ENCODE data around the gene SMTNL2. TPM values are rescaled to one million over a fixed set of nuclear protein-coding genes. Genes with fewer than 3 reads are reported as not detected.

Gene SMTNL2
- total RNA-seq, 1 donor from 2014 or later = 74.1 TPM

GRCh38 chr17:4559966-4560365, 24.4 kb upstream of the SMTNL2 start:
- Histone ChIP-seq H3K27ac (ENCODE audit: low read depth, low read length) (no peak overlapping the region), H3K9ac (ENCODE audit: low read depth in 1 of 3, low read length in 3 of 3) (no peak overlapping the region), H3K27me3 (ENCODE audit: control insufficient read depth in 3 of 3, insufficient read depth in 3 of 3, low read length in 3 of 3) (no peaks in the 10 kb centered on the region), H3K36me3 (ENCODE audit: control insufficient read depth in 3 of 3, insufficient read depth in 3 of 3, low read length in 3 of 3) (no peaks in the 10 kb centered on the region), H3K4me3 (ENCODE audit: low read length in 3 of 3) (no peak overlapping the region), H3K4me1 (ENCODE audit: control insufficient read depth in 3 of 3, insufficient read depth in 3 of 3, low read length in 3 of 3) (peaks cover 8 to 12% (median 9%) of the 10 kb centered on the region in 3 donors), H3K9me3 (ENCODE audit: control insufficient read depth in 3 of 3, low read length in 3 of 3) (no peaks in the 10 kb centered on the region)

- Histone ChIP-seq H3K9me3 (ENCODE audit: control insufficient read depth in 3 of 3, low read length in 3 of 3) (no peaks in the 10 kb centered on the region), H3K4me3 (ENCODE audit: low read length in 3 of 3) (no peak within 1 kb of the TSS), H3K9ac (ENCODE audit: low read depth in 1 of 3, low read length in 3 of 3) (no peak within 1 kb of the TSS), H3K4me1 (ENCODE audit: control insufficient read depth in 3 of 3, insufficient read depth in 3 of 3, low read length in 3 of 3) (peaks cover 9 to 11% (median 10%) of the 10 kb centered on the region in 3 donors), H3K36me3 (ENCODE audit: control insufficient read depth in 3 of 3, insufficient read depth in 3 of 3, low read length in 3 of 3) (no peaks in the 10 kb centered on the region), H3K27me3 (ENCODE audit: control insufficient read depth in 3 of 3, insufficient read depth in 3 of 3, low read length in 3 of 3) (no peaks in the 10 kb centered on the region), H3K27ac (ENCODE audit: low read depth, low read length) (no peak within 1 kb of the TSS)
These were observed 23.9 kb upstream of the SMTNL2 start, which contains the start of gene GGT6 for GRCh38 chr17:4560421-4560820. GGT6 (minus strand) TSS chr17:4560577; CDS start chr17:4560521, 56 bp downstream.

- no peak overlapping the region for H3K4me3 ChIP-seq (ENCODE audit: low read length in 3 of 3)
- H3K27me3 ChIP-seq (ENCODE audit: control insufficient read depth in 3 of 3, insufficient read depth in 3 of 3, low read length in 3 of 3) = no peaks in the 10 kb centered on the region
- H3K9me3 ChIP-seq (ENCODE audit: control insufficient read depth in 3 of 3, low read length in 3 of 3) = no peaks in the 10 kb centered on the region
- no peaks in the 10 kb centered on the region for H3K36me3 ChIP-seq (ENCODE audit: control insufficient read depth in 3 of 3, insufficient read depth in 3 of 3, low read length in 3 of 3)
- H3K9ac ChIP-seq (ENCODE audit: low read depth in 1 of 3, low read length in 3 of 3) = no peak overlapping the region
- no peak overlapping the region for H3K27ac ChIP-seq (ENCODE audit: low read depth, low read length)
- peaks cover 9 to 11% (median 10%) of the 10 kb centered on the region in 3 donors for H3K4me1 ChIP-seq (ENCODE audit: control insufficient read depth in 3 of 3, insufficient read depth in 3 of 3, low read length in 3 of 3)
These were observed 23.5 kb upstream of the SMTNL2 start for GRCh38 chr17:4560837-4561256.

GRCh38 chr17:4562015-4562969, 22.0 kb upstream of the SMTNL2 start:
- H3K27ac ChIP-seq (ENCODE audit: low read depth, low read length) = no peak overlapping the region
- peaks cover 6 to 8% (median 7%) of the 10 kb centered on the region in 3 donors for H3K4me1 ChIP-seq (ENCODE audit: control insufficient read depth in 3 of 3, insufficient read depth in 3 of 3, low read length in 3 of 3)
- H3K9me3 ChIP-seq (ENCODE audit: control insufficient read depth in 3 of 3, low read length in 3 of 3) = no peaks in the 10 kb centered on the region
- H3K27me3 ChIP-seq (ENCODE audit: control insufficient read depth in 3 of 3, insufficient read depth in 3 of 3, low read length in 3 of 3) = no peaks in the 10 kb centered on the region
- peak overlapping the region in 1 of 3 donors; percentile 23 for H3K9ac ChIP-seq (ENCODE audit: low read depth in 1 of 3, low read length in 3 of 3)
- H3K36me3 ChIP-seq (ENCODE audit: control insufficient read depth in 3 of 3, insufficient read depth in 3 of 3, low read length in 3 of 3) = no peaks in the 10 kb centered on the region
- no peak overlapping the region for H3K4me3 ChIP-seq (ENCODE audit: low read length in 3 of 3)

- peak overlapping the region in 1 of 3 donors; percentile 69 for H3K9ac ChIP-seq (ENCODE audit: low read depth in 1 of 3, low read length in 3 of 3)
- no peak overlapping the region for H3K4me3 ChIP-seq (ENCODE audit: low read length in 3 of 3)
- no peak overlapping the region for H3K27ac ChIP-seq (ENCODE audit: low read depth, low read length)
- H3K27me3 ChIP-seq (ENCODE audit: control insufficient read depth in 3 of 3, insufficient read depth in 3 of 3, low read length in 3 of 3) = no peaks in the 10 kb centered on the region
- no peaks in the 10 kb centered on the region for H3K36me3 ChIP-seq (ENCODE audit: control insufficient read depth in 3 of 3, insufficient read depth in 3 of 3, low read length in 3 of 3)
- no peaks in the 10 kb centered on the region for H3K9me3 ChIP-seq (ENCODE audit: control insufficient read depth in 3 of 3, low read length in 3 of 3)
- peaks cover 6 to 8% (median 7%) of the 10 kb centered on the region in 3 donors for H3K4me1 ChIP-seq (ENCODE audit: control insufficient read depth in 3 of 3, insufficient read depth in 3 of 3, low read length in 3 of 3)
These were observed 18.9 kb upstream of the SMTNL2 start for GRCh38 chr17:4565209-4566141.

GRCh38 chr17:4566785-4567184, 17.5 kb upstream of the SMTNL2 start:
- Histone ChIP-seq H3K4me3 (ENCODE audit: low read length in 3 of 3) (no peak overlapping the region), H3K27ac (ENCODE audit: low read depth, low read length) (no peak overlapping the region), H3K9ac (ENCODE audit: low read depth in 1 of 3, low read length in 3 of 3) (peak overlapping the region in 1 of 3 donors; percentile 40), H3K27me3 (ENCODE audit: control insufficient read depth in 3 of 3, insufficient read depth in 3 of 3, low read length in 3 of 3) (no peaks in the 10 kb centered on the region), H3K9me3 (ENCODE audit: control insufficient read depth in 3 of 3, low read length in 3 of 3) (no peaks in the 10 kb centered on the region), H3K36me3 (ENCODE audit: control insufficient read depth in 3 of 3, insufficient read depth in 3 of 3, low read length in 3 of 3) (no peaks in the 10 kb centered on the region), H3K4me1 (ENCODE audit: control insufficient read depth in 3 of 3, insufficient read depth in 3 of 3, low read length in 3 of 3) (peaks cover 6 to 8% (median 7%) of the 10 kb centered on the region in 3 donors)

GRCh38 chr17:4569591-4569990, 14.7 kb upstream of the SMTNL2 start:
- Histone ChIP-seq H3K27me3 (ENCODE audit: control insufficient read depth in 3 of 3, insufficient read depth in 3 of 3, low read length in 3 of 3) (no peaks in the 10 kb centered on the region), H3K27ac (ENCODE audit: low read depth, low read length) (no peak overlapping the region), H3K4me3 (ENCODE audit: low read length in 3 of 3) (no peak overlapping the region), H3K9me3 (ENCODE audit: control insufficient read depth in 3 of 3, low read length in 3 of 3) (no peaks in the 10 kb centered on the region), H3K9ac (ENCODE audit: low read depth in 1 of 3, low read length in 3 of 3) (no peak overlapping the region), H3K4me1 (ENCODE audit: control insufficient read depth in 3 of 3, insufficient read depth in 3 of 3, low read length in 3 of 3) (peaks cover 13 to 21% (median 20%) of the 10 kb centered on the region in 3 donors), H3K36me3 (ENCODE audit: control insufficient read depth in 3 of 3, insufficient read depth in 3 of 3, low read length in 3 of 3) (no peaks in the 10 kb centered on the region)

GRCh38 chr17:4572131-4572530, 12.2 kb upstream of the SMTNL2 start:
- Histone ChIP-seq H3K9ac (ENCODE audit: low read depth in 1 of 3, low read length in 3 of 3) (no peak overlapping the region), H3K9me3 (ENCODE audit: control insufficient read depth in 3 of 3, low read length in 3 of 3) (no peaks in the 10 kb centered on the region), H3K27ac (ENCODE audit: low read depth, low read length) (no peak overlapping the region), H3K4me3 (ENCODE audit: low read length in 3 of 3) (no peak overlapping the region), H3K4me1 (ENCODE audit: control insufficient read depth in 3 of 3, insufficient read depth in 3 of 3, low read length in 3 of 3) (peaks cover 16 to 37% (median 37%) of the 10 kb centered on the region in 3 donors), H3K27me3 (ENCODE audit: control insufficient read depth in 3 of 3, insufficient read depth in 3 of 3, low read length in 3 of 3) (no peaks in the 10 kb centered on the region), H3K36me3 (ENCODE audit: control insufficient read depth in 3 of 3, insufficient read depth in 3 of 3, low read length in 3 of 3) (no peaks in the 10 kb centered on the region)

GRCh38 chr17:4573115-4573514, 11.2 kb upstream of the SMTNL2 start:
- Histone ChIP-seq H3K4me1 (ENCODE audit: control insufficient read depth in 3 of 3, insufficient read depth in 3 of 3, low read length in 3 of 3) (peaks cover 16 to 41% (median 37%) of the 10 kb centered on the region in 3 donors), H3K27ac (ENCODE audit: low read depth, low read length) (peak overlapping the region; percentile 77)

More at GRCh38 chr17:4573115-4573514, 11.2 kb upstream of the SMTNL2 start:
- Histone ChIP-seq H3K27me3 (ENCODE audit: control insufficient read depth in 3 of 3, insufficient read depth in 3 of 3, low read length in 3 of 3) (no peaks in the 10 kb centered on the region), H3K36me3 (ENCODE audit: control insufficient read depth in 3 of 3, insufficient read depth in 3 of 3, low read length in 3 of 3) (no peaks in the 10 kb centered on the region), H3K9ac (ENCODE audit: low read depth in 1 of 3, low read length in 3 of 3) (peak overlapping the region in 1 of 3 donors; percentile 33), H3K9me3 (ENCODE audit: control insufficient read depth in 3 of 3, low read length in 3 of 3) (no peaks in the 10 kb centered on the region), H3K4me3 (ENCODE audit: low read length in 3 of 3) (no peak overlapping the region)

Data from skeletal muscle tissue (tissue), 4 donors.